GM19193 (cell line): Measurements from ENCODE around the gene OR4D10.

Experiments used
- POLR2A ChIP-seq: IDR thresholded peaks from 4 replicates; pipeline ENCODE4 v1.6.1; 2011; ENCODE audit not compliant: insufficient read depth, insufficient read length; ENCODE audit errors: extremely low read depth

The OR4D10 gene

GRCh38 chr11:59503276-59503675 lies 30.2 kb downstream of the OR4D10 start, which contains the start of gene OR4D11:
Gene OR4D11, plus strand, starts transcription at chr11:59503576. Its CDS starts 0 bp downstream, at chr11:59503576.
- no peak for TF ChIP-seq POLR2A

GRCh38 chr11:59510941-59511589 lies 38.0 kb downstream of the OR4D10 start, which contains the start of gene OR4D9:
Gene OR4D9, plus strand, starts transcription at chr11:59511539. Its CDS starts 3,374 bp downstream, at chr11:59514913.
- no peak for TF ChIP-seq POLR2A

DNA sequence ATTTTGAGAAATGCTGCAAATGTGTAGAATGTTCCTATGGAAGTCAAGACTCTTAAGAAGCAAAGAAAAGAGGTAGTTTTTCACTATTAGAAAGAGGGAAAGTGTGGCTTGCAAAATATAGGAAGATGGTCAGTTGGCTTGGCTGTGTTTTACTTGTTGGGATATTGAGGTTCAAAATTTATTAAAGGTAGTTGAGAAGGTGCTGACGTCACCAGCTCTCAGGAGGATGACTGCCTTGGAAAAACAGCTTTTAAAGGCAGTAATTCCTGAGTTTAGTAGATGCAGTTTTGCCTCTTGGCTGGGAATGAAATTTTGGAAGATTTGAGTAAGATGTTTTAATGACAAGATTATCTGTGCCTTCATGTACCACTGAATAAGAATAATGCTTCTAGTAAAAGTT lies 38.6 kb downstream of the OR4D10 start:
- TF ChIP-seq POLR2A = no peak

DNA sequence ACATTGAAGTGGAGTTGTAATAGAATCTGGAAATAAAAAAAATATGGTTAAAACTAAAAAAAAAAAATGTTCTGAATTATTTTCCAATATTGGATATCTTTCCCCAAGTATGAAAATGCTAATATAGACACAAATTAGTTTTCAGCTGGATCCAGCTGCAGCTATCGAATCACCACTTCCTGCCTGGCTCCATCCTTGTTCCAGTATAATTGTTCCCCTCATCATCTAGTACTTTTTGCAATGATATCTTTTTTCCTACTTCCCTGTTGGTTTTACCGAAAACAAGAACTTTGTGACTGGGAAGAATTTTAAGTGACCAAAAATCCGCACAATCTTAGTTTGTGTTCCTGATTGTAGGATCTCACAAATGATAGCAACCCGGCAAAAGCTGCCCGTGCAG lies 47.6 kb downstream of the OR4D10 start:
- TF ChIP-seq POLR2A = no peak

DNA sequence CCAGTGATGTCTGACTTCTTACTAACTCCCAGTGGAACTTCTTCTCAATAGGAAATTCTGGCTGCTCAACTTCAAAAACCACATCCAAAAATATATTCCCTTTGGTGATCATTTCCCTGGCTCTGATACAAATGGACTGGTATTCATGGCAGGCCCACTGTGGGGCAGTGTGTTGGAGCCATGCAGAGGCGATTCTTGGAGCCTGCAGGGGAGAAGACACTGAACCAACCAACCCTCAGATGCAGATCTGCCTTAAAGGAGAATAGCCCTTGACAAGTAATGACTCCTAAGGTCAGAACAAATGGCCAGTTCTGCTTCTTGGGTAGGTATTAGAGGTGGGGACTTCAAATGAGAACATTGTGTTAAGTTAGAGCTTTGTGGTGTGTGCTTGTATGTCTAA lies 50.4 kb downstream of the OR4D10 start:
- no peak for TF ChIP-seq POLR2A

DNA sequence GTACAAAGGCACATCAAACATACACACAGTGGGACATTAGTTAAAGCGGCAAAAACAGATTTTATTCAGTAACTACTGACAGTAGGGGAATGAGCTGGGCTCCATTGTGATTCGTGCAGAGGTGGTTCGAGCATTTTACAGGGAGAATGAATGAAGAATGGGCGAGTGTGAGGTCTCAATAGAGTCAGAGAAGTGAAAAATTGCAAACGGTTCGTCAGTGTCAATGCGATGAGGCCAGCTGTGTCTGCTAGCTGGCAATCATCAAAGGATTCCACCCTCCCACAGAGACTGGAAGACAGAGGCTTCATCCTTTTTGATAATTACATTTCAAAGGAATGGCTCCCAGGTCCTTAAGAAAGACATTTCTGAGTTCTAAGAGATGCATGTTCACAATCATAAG lies 55.6 kb downstream of the OR4D10 start:
- TF ChIP-seq POLR2A = no peak
